Measurements from ENCODE around the gene MCU.

DNA sequence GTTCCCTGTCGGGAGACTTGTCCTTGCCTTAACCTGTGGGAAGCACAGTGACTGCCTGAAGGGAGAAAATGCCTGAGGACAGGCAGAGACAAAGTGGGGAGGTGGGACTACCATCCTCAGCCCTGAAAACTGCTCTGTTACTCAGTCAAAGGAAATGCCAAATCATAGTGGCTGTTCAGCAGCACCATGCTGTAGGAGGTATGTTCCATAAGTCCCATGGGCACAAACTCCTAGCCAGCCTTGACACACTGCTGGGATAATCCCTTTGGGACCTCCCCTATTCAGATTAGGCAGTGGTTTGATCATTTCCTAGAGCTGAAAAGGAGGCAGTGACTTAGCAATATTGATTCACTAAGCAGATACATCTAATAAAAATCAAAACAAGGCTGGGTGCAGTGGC, 80.1 kb downstream of the MCU start:
- TF ChIP-seq EZH2 (IDR thresholded peaks at IDR 0.05; ENCODE audit: low read length) = no peak
- TF ChIP-seq, protein P1, sequence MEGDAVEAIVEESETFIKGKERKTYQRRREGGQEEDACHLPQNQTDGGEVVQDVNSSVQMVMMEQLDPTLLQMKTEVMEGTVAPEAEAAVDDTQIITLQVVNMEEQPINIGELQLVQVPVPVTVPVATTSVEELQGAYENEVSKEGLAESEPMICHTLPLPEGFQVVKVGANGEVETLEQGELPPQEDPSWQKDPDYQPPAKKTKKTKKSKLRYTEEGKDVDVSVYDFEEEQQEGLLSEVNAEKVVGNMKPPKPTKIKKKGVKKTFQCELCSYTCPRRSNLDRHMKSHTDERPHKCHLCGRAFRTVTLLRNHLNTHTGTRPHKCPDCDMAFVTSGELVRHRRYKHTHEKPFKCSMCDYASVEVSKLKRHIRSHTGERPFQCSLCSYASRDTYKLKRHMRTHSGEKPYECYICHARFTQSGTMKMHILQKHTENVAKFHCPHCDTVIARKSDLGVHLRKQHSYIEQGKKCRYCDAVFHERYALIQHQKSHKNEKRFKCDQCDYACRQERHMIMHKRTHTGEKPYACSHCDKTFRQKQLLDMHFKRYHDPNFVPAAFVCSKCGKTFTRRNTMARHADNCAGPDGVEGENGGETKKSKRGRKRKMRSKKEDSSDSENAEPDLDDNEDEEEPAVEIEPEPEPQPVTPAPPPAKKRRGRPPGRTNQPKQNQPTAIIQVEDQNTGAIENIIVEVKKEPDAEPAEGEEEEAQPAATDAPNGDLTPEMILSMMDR (optimal IDR thresholded peaks at IDR 0.05 in 1 of 3, IDR thresholded peaks at IDR 0.05 in 1 of 3, conservative IDR thresholded peaks at IDR 0.05 in 1 of 3; ENCODE audit: extremely low read depth in 1 of 3, insufficient read depth in 2 of 3, low read length in 3 of 3) = no peak

Measured in keratinocyte (primary cell).